GM21423 (cell line): Measurements from ENCODE around the gene DYNLL2.
"Not testable (repeated sequence)": the region's sequence is repeated elsewhere in the genome, so short reads cannot be mapped to it uniquely, and the experiment has no call there.

Experiments
- ATAC-seq: cut with Tn5 transposase; IDR thresholded peaks from one replicate; pipeline ENCODE4 v1.9.1; 2021; ENCODE audit warnings: mild to moderate bottlenecking, moderate library complexity; ENCODE audit not compliant: unreplicated experiment

Gene DYNLL2

DNA sequence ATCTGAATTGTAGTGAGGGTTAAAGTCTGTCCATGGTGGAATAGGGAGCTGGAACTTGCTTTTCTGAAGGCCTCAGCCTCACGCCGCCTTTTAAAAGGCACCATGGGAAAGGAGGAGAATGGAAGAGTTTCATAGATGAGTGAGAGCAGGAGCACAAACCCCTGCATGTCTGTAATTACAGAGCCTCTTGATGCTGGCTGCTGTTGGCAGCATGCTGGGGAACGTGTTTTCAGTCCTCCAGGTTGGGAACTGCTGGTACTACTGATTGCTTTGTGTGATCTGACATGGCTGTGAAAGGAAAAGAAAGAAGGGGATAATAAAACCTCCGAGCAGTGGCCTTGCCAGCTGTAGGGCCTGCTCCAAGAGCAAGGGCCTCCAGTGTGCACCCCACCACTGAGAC lies 16.8 kb upstream of the DYNLL2 start:
- no peak for ATAC-seq

DNA sequence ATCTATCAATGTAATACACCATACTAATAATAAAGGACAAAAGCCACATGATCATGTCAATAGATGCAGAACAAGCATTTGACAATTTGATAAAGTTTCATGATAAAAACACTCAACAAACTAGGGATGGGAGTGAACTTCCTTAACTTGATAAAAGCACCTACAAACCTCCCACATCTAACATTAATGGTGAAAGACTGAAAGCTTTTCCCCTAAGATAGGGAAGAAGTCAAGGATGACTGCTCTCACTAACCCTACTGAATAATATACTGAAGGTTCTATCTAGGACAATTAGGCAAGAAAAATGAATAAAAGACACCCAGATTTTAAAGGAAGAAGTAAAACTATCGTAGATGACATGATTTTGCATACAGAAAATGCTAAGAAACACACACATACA lies 10.4 kb upstream of the DYNLL2 start:
- ATAC-seq: no peak

DNA sequence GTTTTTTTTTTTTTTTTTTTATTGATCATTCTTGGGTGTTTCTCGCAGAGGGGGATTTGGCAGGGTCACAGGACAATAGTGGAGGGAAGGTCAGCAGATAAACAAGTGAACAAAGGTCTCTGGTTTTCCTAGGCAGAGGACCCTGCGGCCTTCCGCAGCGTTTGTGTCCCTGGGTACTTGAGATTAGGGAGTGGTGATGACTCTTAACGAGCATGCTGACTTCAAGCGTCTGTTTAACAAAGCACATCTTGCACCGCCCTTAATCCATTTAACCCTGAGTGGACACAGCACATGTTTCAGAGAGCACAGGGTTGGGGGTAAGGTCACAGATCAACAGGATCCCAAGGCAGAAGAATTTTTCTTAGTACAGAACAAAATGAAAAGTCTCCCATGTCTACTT lies 10.0 kb upstream of the DYNLL2 start:
- not testable (repeated sequence) for ATAC-seq

DNA sequence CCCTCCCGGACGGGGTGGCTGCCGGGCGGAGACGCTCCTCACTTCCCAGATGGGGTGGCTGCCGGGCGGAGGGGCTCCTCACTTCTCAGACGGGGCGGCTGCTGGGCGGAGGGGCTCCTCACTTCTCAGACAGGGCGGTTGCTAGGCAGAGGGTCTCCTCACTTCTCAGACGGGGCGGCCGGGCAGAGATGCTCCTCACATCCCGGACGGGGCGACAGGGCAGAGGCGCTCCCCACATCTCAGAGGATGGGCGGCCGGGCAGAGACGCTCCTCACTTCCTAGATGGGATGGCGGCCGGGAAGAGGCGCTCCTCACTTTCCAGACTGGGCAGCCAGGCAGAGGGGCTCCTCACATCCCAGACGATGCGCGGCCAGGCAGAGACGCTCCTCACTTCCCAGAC lies 8.8 kb upstream of the DYNLL2 start:
- ATAC-seq: not testable (repeated sequence)

DNA sequence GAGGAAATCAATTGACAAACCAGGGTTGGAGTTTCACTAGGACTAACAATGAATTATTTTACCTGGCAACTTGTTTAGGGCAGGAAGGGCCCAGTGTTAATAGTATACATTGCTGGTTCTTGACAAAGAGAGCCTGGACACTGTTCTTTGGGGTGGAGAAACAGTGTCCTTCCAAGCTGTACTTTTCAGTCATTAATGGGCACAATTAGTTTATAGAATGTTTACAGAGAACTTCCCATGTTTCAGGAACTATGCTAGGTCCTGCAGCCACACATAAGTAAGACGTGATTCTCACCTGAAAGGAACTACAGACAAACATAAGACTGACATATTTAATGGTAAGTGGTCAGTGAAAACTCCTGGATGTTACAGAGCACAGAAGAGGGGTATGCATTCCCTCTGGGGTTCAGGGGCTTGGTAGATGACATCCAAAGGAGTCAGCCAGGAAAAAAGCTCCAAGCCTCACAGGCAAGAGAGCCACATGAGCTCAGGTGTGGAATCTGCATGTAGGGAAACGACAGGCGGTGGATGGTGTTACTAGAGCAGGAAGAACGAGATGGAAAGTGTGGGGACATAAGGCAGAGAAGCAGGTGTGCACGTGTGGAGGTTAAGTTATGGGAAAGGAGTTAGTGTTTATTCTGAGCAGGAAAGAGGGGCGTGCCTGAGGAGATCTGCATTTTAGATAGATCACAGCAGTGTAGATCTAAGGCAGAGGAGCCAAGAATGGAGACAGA lies 3.8 kb upstream of the DYNLL2 start:
- no peak for ATAC-seq

DNA sequence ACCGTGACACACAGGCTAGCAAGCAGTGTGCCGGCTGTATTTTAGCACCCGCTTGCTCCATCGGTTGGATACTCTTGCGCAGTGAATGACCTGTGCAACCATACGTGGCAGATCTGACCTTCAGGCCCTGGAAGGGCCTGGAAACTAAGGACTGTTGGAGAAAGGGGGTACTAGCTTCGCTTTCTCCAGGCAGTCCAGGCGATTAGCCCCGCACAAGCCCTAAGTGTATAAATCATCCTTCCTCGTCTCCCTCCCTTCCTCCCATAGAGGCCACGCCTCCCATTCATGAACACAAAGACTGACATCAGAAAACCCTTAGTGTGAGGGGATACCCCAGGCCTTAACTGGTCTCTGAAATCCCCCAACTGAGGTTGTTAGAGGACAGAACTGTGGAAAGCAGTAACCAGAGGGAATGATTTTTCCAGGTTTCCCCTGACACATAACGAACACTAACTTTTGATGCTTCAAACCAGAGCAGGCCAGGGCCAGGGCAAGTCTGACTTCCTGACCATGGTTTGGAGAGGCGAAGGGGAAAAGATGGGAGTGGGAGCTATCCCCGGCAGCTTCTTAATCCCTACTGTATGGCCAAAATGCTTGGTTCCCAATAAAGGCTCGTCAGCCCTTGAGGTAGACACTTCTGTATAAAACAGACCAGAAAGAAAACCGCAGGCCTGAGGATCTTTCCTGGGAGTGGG lies 1.4 kb upstream of the DYNLL2 start:
- ATAC-seq: no peak

DNA sequence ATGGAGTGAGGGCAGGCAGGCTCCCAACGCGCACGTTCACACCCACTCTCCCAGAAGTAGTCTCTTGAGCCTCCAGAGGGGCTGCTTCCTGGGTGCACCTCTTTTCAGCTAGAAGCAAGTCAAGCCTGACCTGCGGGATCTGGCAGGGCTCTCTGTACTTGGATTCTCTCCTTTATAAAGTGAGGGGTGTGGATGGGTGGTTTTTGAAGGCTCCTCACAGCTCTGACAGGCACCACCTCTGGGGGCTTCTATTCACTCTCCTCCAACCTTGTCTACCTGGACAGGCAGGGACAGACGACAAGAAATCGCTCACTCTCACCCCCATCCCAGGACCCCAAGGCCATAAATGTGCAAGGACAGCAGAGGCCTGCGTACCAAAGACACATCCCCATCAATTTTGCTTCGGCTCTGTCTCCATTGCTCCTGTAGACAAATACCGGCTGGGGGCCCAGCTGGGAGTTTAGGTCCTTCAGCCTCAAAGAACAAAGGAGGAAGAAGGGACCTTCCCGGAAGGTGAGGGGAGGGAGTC lies 814 bp upstream of the DYNLL2 start:
- no peak for ATAC-seq

DNA sequence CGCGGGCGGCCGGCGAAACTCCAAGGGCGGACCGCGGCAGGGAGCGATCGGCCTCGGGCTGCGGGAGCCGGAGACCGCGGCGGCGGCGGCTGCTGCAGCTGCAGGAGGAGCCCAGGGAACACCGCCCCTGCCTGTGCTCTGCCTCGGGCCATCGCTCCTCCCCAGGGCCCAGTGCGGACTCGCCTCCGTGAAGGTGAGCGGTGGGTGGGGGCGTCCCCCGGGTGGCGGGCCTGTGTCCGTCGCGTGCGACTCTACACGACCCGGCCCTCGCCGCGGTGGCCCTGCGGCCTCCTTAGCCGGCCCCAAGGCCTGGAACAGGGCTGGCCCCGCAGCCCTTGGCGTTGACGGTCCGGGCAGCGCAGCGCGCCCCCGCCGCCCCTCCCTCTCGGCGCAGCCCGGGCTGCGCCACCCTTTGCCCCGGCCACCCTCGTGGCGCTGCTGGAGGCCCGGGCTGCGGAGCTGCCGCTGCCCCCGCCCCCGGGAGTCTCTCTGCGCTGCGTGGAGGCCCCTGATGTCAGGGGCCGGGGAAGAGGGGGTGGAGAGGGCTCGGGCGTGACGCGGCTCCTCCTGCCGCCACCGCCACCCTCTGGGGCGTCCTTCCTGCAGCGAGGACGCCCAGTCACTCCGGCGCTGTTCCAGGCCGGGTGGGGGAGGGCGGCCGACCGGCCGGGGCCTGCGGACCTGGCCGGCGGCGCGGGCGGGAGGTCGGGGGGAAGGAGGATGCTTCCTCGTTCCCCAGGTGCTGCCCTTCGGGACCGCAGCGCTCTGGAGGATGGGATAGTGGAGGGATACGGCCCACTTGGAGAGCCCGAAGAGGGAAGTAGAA lies 485 bp downstream of the DYNLL2 start:
- ATAC-seq: peak; percentile 48

DNA sequence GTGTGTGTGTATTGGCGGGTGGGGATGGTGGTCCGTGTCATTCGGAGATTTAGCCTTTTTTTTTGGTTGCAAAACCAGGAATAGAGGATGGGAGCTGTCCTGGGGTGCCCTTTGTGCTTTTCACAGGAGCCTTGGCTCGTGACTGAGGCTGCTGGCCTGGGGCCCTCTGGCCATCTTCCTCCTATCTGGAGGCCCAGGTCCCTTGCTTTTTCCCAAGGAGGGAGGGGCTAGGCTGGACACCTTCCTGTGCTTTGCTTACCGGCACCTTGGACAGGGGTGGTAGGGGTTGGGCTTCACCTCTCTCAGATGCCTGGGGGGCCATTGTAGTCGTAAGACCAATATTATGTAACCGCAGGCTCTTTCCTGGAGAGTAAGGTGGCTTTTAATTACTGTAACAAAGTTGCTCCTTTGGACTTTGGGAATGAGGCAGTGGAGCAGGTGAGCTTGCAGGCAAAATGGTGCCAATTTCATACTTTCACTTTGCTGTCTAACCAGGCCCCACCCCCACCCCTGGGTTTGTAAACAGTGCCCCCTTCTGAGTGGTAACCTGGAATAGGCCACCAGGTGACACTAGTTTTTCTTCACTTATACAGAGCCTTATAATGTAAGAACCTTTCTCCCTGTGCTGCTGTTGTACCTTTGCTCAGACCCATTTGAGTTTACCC lies 1.2 kb downstream of the DYNLL2 start:
- no peak for ATAC-seq

DNA sequence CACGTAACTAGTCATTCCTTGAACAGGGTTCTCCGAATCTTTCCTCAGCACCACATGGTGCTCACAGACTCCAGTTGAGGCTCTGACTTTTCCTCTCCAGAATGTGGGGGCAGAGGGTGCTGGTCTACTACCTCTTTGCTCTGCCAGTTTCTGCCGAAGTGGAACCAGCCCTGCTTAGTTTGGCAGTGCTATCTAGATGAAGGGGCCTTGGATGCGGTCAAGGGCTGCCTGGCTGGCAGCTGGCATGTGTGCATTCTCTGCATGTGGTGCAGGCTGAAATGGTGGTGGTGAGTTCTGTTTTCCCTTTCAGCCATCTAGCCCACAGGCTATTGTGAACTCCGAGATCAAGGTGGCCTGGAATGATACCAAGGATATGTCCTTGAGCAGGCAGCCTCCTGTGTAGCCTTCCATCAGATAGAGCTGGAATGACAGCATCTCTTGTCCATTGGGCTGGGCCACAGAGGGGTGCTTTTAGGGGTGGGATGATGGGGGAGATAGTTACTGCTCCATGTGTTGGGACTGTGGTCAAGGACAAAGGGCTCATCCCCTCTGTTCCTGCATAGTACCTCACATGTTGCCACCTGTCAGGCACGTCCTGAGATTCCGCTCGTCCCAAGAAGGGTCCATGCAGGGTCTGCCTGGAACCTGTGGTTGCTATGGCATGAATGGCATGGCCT lies 2.0 kb downstream of the DYNLL2 start:
- no peak for ATAC-seq

DNA sequence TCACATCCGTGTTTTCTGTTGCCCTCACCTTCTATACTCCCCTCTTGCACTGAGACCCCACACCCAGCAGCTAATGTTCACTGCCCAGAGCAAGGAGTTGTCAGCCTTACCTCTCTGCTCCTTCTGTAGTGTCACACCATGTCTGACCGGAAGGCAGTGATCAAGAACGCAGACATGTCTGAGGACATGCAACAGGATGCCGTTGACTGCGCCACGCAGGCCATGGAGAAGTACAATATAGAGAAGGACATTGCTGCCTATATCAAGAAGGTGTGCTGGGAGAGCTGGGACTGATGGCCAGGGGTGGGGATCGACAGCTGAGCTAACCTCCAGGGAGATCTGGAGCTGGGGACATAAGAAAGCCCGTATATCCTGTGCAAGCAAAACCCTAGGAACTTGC lies 3.7 kb downstream of the DYNLL2 start:
- ATAC-seq: no peak

DNA sequence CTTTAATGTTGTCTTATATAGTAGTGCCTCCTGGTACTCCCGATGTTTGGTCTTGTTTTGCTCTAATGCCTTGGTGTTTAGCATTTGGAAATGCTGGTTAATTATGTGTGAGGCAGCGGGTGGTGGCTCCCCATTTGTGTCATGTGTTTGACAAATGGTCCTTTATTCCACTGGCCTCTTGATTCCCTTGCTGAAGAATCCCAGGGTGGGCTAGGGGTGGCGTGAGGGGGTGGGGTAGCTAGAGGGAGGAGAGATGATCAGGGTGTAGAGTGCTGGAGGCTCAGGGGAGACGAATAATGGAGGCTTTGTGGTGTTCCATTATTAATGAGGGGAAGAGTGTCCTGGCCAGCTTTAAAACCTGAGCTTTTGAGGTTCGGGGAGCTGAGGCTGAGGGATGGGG lies 5.4 kb downstream of the DYNLL2 start:
- no peak for ATAC-seq

DNA sequence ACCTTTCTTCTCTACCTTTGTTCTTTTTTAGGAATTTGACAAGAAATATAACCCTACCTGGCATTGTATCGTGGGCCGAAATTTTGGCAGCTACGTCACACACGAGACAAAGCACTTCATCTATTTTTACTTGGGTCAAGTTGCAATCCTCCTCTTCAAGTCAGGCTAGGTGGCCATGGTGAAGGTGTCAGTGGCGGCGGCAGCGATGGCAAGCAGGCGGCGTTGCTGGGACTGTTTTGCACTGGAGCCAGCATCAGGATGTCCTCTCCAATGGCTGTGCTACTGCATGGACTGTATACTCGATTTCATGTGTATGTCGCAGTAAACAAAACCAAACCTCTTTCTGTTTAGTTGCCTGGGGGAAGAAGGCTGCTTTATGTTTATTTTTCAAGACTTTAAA lies 5.9 kb downstream of the DYNLL2 start:
- no peak for ATAC-seq

DNA sequence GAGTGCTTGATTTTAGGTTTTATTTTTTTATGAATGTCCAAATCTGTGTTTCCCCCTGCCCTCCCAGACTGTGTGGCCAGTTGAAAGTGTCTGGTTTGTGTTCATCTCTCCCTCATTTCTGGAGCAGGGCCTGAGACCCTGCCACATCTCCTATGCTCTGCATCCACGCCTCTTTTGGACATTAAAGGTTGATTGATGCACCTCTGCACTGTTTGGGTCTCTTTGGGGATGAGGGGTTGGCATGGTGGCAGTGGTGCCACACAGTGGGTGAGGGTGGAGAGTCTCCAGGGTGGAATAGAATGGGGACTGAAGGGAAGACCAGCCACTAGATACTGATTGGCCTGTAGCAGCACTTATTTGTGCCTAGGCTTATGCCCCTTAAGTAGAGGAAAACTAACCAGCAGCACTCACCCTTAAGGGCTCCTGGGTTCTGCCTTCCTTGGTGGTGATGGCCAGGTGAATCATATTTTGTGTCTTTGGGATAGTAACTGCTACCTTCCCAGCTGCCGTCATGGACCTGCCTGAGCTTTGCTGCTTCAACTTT lies 7.9 kb downstream of the DYNLL2 start:
- ATAC-seq: no peak

DNA sequence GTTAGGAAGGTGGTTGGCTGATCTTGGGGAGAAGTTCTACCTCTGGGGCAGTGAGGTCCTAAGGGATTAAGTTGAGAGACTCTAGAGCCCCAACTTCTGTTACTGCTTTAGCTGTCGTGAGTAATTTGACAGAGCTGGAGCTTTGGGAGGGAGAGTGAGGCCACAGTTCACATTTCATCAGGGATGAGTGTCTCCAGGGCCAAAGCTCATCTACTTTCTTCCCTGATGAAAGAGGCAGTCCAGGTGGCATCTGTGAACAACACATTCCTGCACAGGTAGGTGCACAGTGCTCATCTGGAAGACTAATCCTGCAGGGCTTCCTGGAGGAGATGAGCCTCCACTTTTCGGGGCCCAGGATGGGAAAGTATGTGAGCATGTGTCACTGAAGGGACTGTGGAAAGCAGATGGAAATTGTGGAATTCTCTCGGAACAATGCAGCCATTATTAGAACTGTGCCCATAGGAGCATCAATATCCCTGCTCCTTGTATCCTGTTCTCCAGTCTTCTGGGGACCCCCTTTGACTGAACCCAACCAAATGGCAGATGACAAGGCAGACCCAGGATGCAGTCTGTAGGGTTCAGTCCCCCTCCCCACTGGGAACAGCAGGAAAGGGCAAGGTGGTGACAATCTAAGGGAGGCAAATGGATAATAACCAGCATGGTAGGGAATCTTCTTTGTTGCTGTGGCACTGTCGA lies 9.0 kb downstream of the DYNLL2 start:
- no peak for ATAC-seq

DNA sequence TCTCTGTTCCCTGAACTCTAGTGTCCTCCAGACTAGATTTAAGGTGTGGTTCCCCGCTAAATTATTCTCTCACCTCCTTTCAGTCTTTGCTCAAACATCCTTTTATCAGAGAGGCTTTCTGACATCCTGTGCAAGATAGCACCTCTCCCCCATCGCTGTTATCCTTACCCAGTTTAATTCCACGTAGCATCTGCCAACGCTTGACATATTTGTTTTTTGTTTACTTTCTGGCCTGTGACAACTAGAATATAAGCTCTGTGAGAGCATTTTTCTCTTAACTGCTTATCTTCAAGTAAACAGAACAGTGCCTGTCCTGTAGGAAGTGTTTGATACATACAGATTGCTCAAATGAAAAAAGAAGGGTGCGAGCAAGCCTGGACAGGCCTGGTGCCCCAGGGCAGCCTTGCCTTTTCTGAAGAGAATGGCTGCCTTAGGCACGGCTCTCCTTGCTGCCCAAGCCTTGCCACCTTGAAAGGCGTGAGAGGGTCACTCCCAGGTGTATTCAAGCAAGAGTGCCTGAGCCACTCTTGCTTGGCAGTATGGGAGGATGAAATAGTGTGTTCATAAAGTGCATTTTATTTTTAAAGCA lies 9.7 kb downstream of the DYNLL2 start:
- ATAC-seq: no peak

DNA sequence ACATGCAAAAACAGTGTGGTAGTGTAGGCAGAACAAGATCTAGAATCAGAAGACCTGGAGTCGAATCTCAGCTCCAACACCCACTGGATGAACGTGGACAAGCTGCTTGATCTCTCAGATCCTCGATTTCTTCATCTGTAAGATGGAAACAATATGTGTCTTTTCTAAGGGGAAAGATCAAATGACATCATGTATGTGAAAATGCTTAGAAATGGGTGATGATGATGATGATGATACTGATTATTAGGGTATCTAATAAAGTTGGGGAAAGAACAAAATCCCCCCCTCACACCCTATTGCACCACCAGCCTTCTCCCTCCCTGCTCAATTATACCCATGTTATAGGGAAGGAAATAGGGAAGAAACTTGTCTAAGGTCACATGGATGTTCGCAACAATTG lies 10.9 kb downstream of the DYNLL2 start:
- no peak for ATAC-seq

DNA sequence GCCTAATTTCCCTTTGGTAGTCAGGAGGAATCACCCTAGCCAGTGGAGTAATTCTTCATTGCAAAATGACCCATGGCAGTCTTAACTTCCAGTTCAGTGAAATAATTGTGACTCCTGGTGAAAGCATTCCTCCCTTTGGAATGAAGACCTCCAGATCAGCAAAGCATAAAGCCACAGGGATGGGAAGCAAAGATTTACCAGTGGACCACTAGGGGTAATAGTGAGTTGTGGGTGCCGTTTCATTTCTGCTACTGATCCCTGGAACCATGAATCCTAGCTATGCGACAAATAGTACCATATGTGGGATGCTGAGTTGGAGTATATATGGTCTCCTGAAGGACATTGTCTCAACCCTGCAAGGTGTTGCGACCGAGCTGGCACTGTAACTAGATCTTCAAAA lies 13.7 kb downstream of the DYNLL2 start:
- ATAC-seq: no peak

DNA sequence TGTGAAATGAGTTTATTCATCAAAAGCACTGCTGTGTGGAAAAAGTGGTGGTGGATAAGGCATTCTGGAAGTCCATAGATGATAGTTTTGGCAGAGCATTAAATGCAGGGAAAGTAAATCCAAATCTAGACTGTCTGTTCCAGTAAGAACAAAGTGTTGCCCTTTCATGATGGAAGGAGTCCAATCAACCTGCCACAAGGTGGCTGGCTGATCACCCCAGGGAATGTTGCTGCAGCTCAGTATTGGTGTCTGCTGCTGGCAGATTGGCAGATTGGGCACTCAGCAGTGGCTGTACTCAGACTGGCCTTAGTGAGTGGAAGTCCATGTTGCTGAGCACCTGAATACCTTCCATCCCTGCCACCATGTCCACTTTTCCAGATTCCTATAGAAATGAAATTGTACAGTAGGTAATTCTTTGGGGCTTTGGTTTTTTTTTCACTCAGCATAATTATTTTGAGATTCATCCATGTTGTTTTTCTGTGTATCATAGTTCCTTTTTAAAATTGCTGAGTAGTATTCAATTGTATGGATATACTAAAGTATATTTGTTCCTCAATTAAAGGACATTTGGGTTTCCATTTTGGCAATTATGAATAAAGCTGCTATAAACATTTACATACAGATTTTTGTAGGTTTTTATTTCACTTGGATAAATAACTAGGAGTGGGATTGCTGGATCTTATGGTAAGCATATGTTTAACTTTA lies 14.3 kb downstream of the DYNLL2 start:
- ATAC-seq: no peak
